ENCODE results near the gene UCP1.
"Not testable (repeated sequence)": the region's sequence is repeated elsewhere in the genome, so short reads cannot be mapped to it uniquely, and the experiment has no call there.

Gene UCP1

DNA sequence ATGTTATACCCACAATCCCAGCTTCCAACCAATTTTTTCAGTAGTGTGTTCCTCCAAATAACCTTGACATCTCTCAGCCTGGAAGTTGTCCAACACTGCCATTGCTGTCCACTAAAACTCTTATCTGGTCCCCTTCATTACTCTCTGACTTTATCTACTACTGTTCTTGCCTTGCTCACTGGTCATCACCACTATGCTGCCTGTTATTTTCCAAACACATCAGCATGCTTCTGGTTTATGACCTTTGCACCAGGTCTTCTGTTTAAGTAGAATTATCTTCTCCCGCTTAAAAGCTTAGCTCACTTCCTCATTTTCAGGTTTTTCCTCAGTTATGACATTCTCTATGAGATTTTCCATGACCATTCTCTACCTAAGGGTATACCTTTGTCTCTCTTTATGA is 39.3 kb downstream of the UCP1 start:
- no peak for DNase-seq

DNA sequence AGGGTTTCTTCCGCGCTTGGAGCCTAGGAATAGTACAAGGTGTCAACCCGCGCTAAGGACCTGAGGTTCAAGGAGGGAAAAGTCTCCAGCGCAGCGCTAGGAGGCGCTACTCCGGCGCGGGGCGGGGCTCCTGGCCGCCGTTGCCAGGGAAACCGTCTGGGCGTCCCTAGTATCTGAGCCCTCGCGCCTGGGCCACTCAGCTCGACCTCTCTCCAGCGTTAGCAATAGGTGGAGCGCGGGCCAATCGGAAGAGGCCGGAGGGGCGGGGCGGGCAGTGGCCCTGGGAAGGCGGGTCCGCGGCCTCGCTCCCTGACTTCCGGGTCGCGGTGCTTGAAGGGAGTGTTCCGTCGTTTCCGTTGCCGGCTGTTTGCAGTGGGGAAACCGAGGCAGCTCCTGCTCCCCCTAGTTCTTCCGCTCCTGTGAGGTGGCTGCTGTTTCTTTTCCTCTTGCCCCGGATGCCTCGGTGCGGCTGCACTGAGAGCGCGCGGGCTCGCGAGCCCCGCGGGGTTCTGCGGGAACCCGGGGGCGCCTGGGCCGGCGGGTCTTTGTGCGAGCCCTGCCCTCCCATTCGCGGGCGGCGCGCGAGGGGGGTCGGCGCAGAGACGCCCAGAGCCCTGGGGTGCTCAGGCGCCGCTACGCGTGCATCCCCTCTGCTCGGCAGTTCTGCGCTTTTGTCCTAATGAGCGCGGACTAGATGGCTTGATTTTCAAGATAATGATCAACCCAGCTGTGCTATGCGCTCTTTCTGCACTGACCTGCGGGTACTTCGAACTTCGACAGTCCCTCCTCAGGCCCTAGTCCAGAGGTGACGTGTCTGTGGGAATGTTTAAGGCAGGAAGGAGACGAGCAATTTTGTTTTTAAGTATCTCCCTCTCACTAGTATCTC is 44.7 kb downstream of the UCP1 start, which contains the start of gene ELMOD2:
Gene ELMOD2 (plus strand): TSS at position 312 of the 886 bp plus-strand sequence. CDS start 1,261 bp downstream, outside the sequence.
- DNase-seq: peak; percentile 97

DNA sequence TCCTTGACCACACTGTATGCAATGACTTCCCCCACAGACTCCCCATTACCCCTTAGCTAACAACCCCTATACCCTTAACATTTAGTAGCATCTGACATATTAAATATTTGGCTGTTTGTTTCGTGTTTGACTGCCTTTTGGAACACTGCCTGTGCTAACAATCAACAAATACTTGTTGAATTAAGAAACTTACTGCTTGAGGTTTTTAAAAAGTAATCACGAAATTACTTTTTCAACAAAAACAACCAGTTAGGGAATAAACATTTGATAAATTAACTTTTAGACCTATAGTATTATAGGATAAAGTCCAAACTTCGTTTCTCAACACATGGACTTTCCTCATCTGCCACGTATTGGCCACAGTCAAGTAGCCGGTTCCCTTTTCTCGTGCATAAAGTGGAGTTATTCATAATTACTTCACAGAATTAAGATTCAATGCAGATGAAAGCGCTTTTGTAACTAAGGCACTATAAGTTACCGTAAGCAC is 45.3 kb downstream of the UCP1 start:
- DNase-seq: no peak

DNA sequence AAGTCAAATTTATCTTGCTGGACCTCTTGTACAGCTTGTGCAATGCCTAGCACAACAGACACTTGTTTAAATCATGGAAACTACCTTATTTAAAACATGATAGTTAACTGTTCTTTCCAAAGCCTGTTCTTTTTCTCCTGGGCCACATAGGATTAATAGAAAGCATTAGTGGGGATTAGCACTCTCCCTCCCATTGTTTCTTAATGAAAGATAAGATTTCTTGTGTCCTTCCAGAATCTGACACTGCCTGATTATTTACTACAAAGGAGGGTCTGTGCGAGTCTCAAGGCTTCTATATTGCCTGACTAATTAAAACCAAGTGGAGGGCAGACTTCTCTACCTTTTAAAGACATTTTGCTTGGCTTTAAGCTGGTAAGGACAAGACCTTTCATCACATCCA is 53.3 kb downstream of the UCP1 start:
- DNase-seq: no peak

DNA sequence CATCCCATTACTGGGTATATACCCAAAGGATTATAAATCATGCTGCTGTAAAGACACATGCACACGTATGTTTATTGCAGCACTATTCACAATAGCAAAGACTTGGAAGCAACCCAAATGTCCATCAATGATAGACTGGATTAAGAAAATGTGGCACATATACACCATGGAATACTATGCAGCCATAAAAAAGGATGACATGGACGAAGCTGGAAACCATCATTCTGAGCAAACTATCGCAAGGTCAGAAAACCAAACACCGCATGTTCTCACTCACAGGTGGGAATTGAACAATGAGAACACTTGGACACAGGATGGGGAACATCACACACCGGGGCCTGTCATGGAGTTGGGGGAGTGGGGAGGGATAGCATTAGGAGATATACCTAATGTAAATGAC is 55.0 kb downstream of the UCP1 start:
- not testable (repeated sequence) for DNase-seq
